ENCODE results near the gene SPRR3. TPM values are rescaled to one million over a fixed set of nuclear protein-coding genes. Genes with fewer than 3 reads are reported as not detected.

The SPRR3 gene
- total RNA-seq, 1 experiment from 2014 or later, result not detected

DNA sequence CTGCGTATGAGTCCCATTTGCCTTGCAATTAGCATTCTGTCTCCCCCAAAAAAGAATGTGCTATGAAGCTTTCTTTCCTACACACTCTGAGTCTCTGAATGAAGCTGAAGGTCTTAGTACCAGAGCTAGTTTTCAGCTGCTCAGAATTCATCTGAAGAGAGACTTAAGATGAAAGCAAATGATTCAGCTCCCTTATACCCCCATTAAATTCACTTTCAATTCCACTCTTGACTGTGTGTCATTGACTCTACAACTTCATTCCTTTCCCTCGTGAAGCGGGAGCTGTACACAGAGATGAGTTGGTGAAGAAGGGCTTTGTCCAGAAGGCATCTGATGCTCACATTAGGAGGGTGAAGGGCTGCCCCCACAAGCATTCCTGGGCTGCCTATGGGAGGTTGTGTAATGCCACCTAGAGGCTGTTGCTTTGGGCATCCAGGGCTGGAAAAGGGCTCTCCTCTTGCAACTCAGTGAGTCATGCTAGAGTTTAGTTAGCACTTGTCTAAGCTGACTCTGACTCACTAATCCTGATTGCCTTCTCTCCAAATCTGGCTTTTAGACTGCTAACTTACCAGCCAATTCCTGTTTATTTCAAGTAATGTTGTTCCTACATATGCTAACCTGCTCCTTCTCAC is 31.2 kb downstream of the SPRR3 start:
- no TSS peak for BruUV-seq (replicated peaks)
- CTCF ChIA-PET, result interaction anchor here (0.9 kb wide), 1 partner anchor 155 kb away, joined by 3 read pairs; the partner anchor contains the start of gene SMCP
- H3K36me3 ChIP-seq (ENCODE audit: insufficient read depth, low read length, poor library complexity, severe bottlenecking), result no peaks in the 10 kb centered on the region
- peak; percentile 49 for DNase-seq (ENCODE audit: low spot score)
- no peaks in the 10 kb centered on the region for H3K4me1 ChIP-seq (ENCODE audit: insufficient read depth, low read length, poor library complexity, severe bottlenecking)
- no peak overlapping the region for H3K4me3 ChIP-seq (ENCODE audit: low read depth, low read length, poor library complexity, severe bottlenecking)
- H3K27me3 ChIP-seq (replicated peaks; ENCODE audit: insufficient read depth, low read depth, low read length, poor library complexity), result peaks cover 10% of the 10 kb centered on the region
- intact Hi-C loops (cut with micrococcal nuclease; ENCODE audit: unreplicated experiment), result no loop called here
- no peak overlapping the region for H3K27ac ChIP-seq (ENCODE audit: low read depth, low read length, poor library complexity, severe bottlenecking)
- TF ChIP-seq, protein P1, sequence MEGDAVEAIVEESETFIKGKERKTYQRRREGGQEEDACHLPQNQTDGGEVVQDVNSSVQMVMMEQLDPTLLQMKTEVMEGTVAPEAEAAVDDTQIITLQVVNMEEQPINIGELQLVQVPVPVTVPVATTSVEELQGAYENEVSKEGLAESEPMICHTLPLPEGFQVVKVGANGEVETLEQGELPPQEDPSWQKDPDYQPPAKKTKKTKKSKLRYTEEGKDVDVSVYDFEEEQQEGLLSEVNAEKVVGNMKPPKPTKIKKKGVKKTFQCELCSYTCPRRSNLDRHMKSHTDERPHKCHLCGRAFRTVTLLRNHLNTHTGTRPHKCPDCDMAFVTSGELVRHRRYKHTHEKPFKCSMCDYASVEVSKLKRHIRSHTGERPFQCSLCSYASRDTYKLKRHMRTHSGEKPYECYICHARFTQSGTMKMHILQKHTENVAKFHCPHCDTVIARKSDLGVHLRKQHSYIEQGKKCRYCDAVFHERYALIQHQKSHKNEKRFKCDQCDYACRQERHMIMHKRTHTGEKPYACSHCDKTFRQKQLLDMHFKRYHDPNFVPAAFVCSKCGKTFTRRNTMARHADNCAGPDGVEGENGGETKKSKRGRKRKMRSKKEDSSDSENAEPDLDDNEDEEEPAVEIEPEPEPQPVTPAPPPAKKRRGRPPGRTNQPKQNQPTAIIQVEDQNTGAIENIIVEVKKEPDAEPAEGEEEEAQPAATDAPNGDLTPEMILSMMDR (conservative IDR thresholded peaks at IDR 0.05; ENCODE audit: low read depth, low read length), result peak; percentile 39; the same call in 1 of the 2 replicates
- TF ChIP-seq EZH2 (IDR thresholded peaks at IDR 0.05; ENCODE audit: borderline replicate concordance, low read depth, low read length, poor library complexity, severe bottlenecking), result no peak
- no peaks in the 10 kb centered on the region for H3K9me3 ChIP-seq (ENCODE audit: low read depth, low read length, poor library complexity, severe bottlenecking)
- POLR2A ChIA-PET (ENCODE audit: low non-redundant PET), result no interaction called here

DNA sequence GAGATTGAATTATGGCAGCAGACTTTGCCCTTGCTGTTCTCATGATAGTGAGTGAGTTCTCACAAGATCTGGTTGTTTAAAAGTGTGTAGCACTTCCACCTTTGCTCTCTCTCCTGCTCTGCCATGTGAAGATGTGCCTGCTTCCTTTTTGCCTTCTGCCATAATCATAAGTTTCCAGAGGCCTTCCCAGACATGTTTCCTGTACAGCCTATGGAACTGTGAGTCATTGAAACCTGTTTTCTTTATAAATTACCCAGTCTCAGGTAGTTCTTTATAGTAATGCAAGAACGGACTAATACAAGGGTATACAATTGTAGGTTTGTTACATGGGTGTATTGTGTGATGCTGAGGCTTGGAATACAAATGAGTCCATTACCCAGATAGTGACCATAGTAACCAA is 33.7 kb downstream of the SPRR3 start:
- no peaks in the 10 kb centered on the region for H3K9me3 ChIP-seq (ENCODE audit: low read depth, low read length, poor library complexity, severe bottlenecking)
- TF ChIP-seq EZH2 (IDR thresholded peaks at IDR 0.05; ENCODE audit: borderline replicate concordance, low read depth, low read length, poor library complexity, severe bottlenecking), result no peak
- TF ChIP-seq, protein P1 (conservative IDR thresholded peaks at IDR 0.05; ENCODE audit: low read depth, low read length), result no peak
- ChIA-PET POLR2A (ENCODE audit: low non-redundant PET) (no interaction called here), CTCF (no interaction called here)
- intact Hi-C loops (cut with micrococcal nuclease; ENCODE audit: unreplicated experiment), result no loop called here
- peaks cover 10% of the 10 kb centered on the region for H3K27me3 ChIP-seq (replicated peaks; ENCODE audit: insufficient read depth, low read depth, low read length, poor library complexity)
- H3K4me1 ChIP-seq (ENCODE audit: insufficient read depth, low read length, poor library complexity, severe bottlenecking), result no peaks in the 10 kb centered on the region
- no peak overlapping the region for H3K27ac ChIP-seq (ENCODE audit: low read depth, low read length, poor library complexity, severe bottlenecking)
- H3K36me3 ChIP-seq (ENCODE audit: insufficient read depth, low read length, poor library complexity, severe bottlenecking), result no peaks in the 10 kb centered on the region
- H3K4me3 ChIP-seq (ENCODE audit: low read depth, low read length, poor library complexity, severe bottlenecking), result no peak overlapping the region
- no TSS peak for BruUV-seq (replicated peaks)
- no peak for DNase-seq (ENCODE audit: low spot score)

DNA sequence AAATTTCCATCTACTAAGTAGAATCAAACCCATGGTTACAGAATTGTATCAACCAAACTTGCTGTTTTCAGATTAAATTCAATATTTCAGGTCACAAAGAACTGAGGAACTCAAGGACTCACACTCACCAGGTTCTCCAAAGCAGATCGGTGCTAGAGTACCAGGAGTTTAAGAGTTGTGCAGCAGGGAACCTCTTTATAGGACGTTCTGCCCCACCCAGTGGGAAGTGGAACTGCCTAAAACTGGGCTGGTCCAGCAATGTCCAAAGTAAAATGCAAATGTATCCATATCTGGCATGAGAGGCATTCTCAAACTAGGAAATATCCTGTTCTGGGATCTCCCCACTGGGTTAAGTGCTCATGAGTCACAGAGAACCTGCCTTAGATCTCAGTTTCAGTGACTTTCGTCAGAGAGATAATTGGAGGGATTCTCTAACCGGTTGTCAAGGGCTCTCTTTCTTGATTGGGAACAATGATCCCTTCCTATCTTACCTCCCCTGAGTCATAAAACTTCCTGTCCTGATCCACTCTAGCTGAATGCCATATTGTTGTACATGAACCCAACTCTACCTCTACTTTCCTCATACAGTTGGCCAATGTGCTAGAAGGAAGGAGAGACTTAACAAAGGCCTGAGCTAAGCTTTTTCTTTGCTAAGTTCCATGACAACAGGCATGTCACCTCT is 39.5 kb downstream of the SPRR3 start, which contains the start of gene SPRR2D:
Gene SPRR2D (minus strand): TSS at position 171 of the 682 bp plus-strand sequence. CDS start 774 bp downstream, outside the sequence.
- POLR2A ChIA-PET (ENCODE audit: low non-redundant PET), result no interaction called here
- no TSS peak for BruUV-seq (replicated peaks)
- Histone ChIP-seq H3K4me3 (ENCODE audit: low read depth, low read length, poor library complexity, severe bottlenecking) (no peak within 1 kb of the TSS), H3K27ac (ENCODE audit: low read depth, low read length, poor library complexity, severe bottlenecking) (no peak within 1 kb of the TSS), H3K9me3 (ENCODE audit: low read depth, low read length, poor library complexity, severe bottlenecking) (no peaks in the 10 kb centered on the region), H3K4me1 (ENCODE audit: insufficient read depth, low read length, poor library complexity, severe bottlenecking) (no peaks in the 10 kb centered on the region), H3K36me3 (ENCODE audit: insufficient read depth, low read length, poor library complexity, severe bottlenecking) (no peaks in the 10 kb centered on the region), H3K27me3 (replicated peaks; ENCODE audit: insufficient read depth, low read depth, low read length, poor library complexity) (peaks cover 39% of the 10 kb centered on the region)
- CTCF ChIA-PET, result no interaction called here
- intact Hi-C loops (cut with micrococcal nuclease; ENCODE audit: unreplicated experiment), result no loop called here
- TF ChIP-seq EZH2 (IDR thresholded peaks at IDR 0.05; ENCODE audit: borderline replicate concordance, low read depth, low read length, poor library complexity, severe bottlenecking), result no peak
- TF ChIP-seq, protein P1 (conservative IDR thresholded peaks at IDR 0.05; ENCODE audit: low read depth, low read length), result no peak
- peak; percentile 6 for DNase-seq (ENCODE audit: low spot score)
